GM12874 (cell line): ENCODE measurements around the gene AOPEP.

Experiments
- TF ChIP-seq, protein P1 (sequence below): IDR thresholded peaks from 2 replicates; pipeline ENCODE4 v1.5.1; 2011; ENCODE audit warnings: low read depth, mild to moderate bottlenecking, control low read depth, low read length, moderate library complexity; ENCODE audit not compliant: insufficient read depth

The AOPEP gene

GRCh38 chr9:94700445-94700844 lies 26.1 kb upstream of the AOPEP start:
- TF ChIP-seq, protein P1, sequence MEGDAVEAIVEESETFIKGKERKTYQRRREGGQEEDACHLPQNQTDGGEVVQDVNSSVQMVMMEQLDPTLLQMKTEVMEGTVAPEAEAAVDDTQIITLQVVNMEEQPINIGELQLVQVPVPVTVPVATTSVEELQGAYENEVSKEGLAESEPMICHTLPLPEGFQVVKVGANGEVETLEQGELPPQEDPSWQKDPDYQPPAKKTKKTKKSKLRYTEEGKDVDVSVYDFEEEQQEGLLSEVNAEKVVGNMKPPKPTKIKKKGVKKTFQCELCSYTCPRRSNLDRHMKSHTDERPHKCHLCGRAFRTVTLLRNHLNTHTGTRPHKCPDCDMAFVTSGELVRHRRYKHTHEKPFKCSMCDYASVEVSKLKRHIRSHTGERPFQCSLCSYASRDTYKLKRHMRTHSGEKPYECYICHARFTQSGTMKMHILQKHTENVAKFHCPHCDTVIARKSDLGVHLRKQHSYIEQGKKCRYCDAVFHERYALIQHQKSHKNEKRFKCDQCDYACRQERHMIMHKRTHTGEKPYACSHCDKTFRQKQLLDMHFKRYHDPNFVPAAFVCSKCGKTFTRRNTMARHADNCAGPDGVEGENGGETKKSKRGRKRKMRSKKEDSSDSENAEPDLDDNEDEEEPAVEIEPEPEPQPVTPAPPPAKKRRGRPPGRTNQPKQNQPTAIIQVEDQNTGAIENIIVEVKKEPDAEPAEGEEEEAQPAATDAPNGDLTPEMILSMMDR, result no peak

DNA sequence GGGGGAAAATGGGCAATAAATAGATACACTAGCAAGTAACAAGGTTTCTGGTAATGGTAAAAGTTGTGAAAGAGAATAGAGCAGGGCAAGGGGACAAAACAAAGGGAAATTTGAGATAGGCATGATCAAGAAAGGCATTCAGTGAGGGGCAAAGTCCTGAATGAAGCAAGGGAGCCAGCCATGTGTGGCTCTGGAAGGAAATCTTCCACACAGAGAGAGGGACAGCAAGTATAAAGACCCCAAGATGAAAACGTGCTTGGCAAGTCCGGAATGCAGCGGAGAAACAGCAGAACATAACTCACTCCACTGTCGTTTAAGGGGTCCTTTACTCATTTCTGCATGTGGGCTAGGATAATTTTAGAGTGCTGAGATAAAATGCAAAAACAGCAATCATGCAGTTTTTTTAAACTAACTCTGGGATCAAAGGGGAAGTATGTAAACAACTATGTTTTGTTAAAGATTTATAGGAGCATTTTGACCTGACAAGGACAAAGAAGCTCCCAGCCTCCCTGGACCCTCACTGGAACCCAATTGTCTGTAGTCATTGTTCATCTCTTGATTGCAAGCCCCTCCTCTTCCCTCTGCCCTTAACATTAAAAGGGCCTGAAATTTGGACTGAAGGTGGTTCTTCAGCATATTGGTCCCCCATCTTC lies 22.9 kb upstream of the AOPEP start:
- TF ChIP-seq, protein P1, result no peak

DNA sequence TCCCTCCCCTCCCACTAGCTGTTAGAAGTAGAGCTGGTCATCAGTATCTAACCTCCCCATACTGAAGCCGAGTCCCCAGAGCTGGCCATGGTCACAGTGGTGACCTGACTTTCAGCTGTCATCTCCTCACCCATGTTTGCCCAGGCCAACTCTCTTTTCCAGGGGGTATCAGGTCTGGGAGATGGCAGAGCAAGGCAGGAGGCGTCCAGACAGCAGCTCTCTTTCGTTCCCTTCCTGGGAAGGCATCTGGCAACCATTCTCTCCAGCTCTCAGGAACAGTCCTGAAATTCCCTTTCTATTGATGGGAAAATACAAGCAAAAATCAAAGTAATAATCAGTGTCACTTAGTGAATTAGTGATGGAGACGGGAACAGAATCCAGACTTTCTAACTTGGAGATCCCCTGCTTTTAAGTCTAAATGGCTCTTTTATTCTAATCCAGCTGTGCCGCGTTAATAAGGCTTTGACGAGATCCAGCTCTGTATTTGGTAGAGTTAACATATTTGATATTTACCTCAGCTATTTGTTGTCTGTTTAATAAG lies 21.3 kb upstream of the AOPEP start:
- TF ChIP-seq, protein P1, result no peak

GRCh38 chr9:94706922-94707321 lies 19.6 kb upstream of the AOPEP start:
- TF ChIP-seq, protein P1, result no peak

GRCh38 chr9:94713436-94714215 lies 12.9 kb upstream of the AOPEP start:
- TF ChIP-seq, protein P1, result no peak

DNA sequence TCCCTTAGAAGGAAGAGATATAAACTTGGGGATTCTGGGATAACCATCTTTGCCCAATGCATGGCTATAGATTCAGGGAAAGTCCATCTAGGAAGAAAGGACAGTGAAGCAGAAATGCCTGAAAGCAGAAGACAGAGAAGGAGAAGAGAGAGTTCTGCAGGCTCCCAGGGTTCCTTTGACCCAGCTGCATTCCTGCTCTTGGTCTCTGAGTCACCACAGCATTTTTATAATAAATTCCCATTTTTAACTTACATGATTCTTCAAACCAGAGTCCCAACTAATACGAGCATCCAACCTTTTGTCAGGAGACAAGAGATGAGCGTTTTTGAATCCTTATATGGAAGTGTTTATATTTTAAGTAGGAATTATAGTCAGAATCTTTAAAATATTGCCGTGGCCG lies 12.0 kb upstream of the AOPEP start:
- TF ChIP-seq, protein P1, result no peak

GRCh38 chr9:94717761-94718160 lies 8.7 kb upstream of the AOPEP start:
- TF ChIP-seq, protein P1, result no peak
